Measurements from ENCODE around the gene SUPT20HL2.
"Not testable (repeated sequence)": the region's sequence is repeated elsewhere in the genome, so short reads cannot be mapped to it uniquely, and the experiment has no call there.

SUPT20HL2 gene

DNA sequence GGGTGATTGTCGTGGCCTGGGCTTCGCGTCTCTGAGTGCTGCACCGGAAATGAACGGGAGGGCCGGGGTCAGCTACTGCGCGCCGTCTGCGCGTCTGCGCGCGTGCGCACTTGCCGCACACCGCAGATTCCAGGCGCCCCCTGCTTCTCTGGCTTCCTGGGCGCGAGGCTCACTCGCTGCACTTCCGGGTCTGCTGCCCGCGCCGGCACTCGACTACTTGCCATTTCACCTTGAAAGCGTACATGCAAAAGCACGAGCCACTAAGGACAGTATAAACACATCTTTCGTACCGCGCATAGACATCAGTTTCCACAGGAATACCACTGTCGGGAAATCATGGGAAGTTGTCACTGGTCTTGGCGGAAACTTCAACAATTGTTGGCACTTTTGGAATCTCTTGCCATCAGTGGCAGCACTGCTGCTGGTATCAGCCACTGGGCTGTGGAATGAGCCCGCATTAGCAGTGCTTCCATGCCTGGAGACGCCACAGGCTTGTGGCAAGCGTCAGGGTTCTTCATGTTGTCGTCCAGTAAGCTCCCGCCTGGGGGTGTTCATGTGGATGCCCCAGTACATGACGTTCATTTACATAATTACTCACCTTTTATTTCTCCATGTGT is at the start of gene SUPT20HL2:
Gene SUPT20HL2, minus strand, starts transcription at position 51 of the 617 bp plus-strand sequence. CDS start 754 bp downstream, outside the sequence.
- DNase-seq, result no peak

DNA sequence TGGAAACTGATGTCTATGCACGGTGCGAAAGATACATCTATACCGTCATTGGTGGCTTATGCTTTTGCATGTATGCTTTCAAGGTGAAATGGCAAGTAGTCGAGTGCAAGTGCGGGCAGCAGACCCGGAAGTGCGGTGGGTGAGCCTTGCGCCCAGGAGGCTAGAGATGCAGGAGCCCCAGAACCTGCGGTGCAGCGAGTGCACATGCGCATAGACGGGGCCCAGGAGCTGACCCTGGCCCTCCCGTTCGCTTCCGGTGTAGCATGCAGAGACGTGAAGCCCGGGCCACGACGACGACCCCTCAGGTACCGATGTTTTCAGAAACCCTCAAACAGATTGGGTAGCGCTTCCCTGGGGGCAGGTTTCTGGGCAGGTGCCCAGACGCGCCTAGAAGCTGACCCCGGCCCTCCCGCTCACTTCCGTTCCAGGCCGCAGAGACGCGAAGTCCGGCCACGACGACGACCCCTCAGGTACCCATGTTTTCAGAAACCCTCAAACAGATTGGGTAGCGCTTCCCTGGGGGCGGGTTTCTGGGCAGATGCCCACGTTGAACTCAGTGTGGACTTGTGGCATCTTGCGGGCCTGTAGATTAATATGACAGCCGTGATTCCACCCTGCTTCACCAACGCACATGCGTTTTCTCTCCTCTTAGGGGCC is 48.3 kb upstream of the SUPT20HL2 start:
- not testable (repeated sequence) for DNase-seq

DNA sequence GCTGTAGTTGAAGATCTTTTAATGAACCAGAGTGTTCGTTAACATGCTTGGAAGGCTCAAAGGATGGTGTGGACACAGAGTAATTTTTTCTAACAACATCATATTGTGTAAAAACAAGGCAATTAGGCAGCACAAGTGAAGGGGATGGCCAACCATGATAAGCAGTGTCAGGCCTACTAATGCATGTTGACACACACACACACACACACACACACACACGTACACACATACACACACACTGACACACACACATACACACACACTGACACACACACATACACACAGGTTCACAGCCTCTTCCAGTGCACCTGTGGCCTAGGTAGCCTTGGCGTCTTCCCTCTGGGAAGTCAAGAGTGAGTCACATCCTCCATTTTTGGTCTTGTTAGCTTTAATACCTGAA is 46.4 kb upstream of the SUPT20HL2 start, which contains the start of gene SUPT20HL1:
Gene SUPT20HL1, plus strand, starts transcription at position 368 of the 400 bp plus-strand sequence. CDS start 2,122 bp downstream, outside the sequence.
- no peak for DNase-seq

DNA sequence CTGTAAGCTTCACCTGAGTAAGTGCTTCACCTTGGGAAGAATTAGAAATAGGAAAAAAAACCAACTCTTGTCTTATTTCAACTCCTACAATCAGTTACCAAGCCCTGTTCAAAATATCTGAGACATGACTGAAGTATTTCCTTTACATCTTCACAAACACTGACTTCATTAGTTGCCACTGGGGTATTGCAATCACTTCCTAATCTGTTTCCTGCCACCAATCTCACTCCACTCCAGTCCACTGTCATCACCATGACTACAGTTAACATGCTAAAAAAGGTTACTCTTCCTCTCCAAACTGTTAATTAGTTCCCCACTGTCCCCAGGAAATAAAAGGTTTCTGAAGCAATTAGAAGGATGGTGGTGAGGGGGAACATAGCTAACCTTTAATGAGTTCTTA is 43.2 kb upstream of the SUPT20HL2 start:
- DNase-seq, result no peak

DNA sequence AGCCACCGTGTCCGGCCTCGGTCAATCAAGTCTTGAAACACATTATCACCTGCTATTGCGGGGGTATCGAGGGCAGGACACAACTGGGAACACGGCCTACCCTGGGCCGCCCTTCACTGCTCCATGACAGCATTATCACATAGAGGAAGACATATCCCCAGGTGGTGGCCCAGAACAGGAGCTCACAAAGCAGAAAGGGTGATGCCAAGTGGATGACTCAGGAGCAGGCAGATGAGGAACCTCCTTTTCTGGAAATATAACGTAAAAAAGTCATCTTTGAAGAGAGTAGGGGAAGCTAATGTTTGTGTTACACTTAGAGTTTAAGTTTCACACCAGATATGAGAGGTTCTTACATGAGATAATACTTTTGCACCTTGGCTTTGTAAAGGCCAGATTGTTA is 41.2 kb upstream of the SUPT20HL2 start:
- no peak for DNase-seq

DNA sequence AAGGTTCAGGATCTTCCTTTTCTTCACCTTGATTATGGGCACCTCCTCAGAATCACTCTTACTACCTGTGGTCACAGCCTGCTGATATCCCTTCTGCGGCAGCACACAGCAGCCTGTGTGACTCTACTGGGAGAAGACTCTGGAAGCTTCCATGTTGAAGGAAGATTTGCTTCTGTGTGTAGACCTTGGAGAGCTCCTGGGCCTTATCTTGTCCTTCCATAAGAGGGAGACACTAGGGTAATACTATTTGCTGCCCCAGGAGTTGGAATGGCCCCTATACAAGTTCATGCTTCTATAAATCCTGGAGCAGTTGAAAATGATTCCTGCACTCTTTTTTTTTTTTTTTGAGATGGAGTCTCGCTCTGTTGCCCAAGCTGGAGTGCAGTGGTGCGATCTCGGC is 36.3 kb upstream of the SUPT20HL2 start:
- DNase-seq, result no peak

DNA sequence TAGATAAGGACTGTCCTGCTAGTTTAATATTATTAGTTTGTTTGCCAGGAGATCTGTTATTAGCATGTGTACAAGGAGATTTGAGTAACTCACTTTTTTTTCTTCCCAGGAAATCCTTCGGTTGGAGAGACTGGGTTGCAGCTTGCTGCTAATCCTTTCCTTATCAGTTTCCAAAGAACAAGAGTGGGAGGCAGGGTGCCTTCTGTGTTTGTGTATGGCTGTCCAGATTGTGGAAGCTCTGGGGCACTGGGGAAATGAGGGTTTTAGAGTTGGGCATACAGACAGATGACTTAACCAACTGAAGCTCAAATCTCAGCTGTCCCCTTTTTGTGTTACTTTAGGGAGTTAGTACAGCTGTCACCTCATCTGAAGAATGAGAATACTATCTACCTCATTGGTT is 34.0 kb upstream of the SUPT20HL2 start:
- no peak for DNase-seq

DNA sequence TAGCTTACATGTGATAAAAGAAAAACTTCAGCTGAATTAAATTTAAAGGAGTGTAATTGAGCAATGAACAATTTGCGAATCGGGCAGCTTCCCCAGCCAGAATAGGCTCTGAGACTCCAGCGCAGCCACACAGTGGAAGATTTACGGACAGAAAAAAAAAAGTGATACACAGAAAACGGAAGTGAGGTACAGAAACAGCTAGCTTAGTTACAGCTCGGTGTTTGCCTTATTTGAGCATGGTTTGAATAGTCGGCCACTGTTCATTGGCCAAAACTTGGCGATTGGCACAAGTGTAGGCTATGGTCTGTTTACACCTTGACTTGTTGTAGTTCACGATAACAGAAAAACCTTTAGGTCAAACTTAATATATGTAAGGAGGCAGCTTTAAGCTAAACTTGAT is 29.9 kb upstream of the SUPT20HL2 start:
- no peak for DNase-seq

DNA sequence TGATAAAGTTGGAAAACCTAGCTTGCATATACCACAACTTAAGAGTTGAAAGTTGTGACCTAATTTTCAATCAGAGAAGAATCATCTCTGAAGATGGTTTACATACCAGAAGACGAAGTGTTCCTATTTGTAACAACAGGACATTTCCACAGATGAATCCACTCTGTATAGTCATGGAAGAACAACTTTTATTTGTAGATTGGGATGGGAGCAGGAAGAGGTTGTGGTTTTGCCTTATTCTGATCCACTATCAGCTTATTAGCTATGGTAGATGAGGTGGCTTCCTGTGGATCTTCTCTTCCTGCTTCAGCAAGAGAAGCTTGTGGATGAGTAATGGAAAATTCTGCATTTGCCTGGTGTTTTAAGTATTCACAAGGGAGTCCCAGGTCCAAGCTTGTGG is 27.9 kb upstream of the SUPT20HL2 start:
- DNase-seq, result no peak

DNA sequence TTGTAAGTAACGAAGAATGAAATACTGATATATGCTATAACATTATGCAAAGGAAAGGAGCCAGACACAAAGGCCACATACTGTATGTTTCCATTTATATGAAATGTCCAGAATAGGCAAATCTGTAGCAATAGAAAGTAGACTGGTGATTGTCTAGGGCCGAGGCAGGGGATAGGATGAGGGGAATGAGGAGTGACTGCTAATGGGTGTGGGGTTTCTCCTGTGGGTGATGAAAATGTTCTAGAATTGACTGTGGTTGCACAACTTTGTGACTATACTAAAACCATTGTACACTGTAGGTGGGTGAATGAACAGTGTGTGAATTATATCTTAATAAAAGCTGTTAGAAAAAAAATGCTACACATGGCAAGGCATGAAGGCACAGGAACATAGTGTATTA is 26.6 kb upstream of the SUPT20HL2 start:
- DNase-seq, result no peak

DNA sequence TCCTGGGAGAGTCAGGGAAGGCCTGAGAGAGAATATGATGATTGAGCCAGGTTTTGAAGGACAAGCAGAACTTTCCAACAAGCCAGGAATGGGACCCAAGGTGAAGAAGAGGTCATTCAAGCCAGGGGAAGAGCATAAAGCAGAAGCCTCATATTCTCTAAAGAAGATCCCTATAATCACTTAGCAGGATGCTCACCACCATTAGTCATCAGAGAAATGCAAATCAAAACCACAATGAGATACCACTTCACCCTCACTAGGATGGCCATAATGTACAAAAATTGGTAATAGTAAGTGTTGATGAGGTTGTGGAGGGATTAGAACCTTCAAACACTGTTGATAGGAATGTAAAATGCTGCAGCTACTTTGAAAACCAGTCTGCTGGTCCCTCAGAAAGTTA is 26.0 kb upstream of the SUPT20HL2 start:
- no peak for DNase-seq

DNA sequence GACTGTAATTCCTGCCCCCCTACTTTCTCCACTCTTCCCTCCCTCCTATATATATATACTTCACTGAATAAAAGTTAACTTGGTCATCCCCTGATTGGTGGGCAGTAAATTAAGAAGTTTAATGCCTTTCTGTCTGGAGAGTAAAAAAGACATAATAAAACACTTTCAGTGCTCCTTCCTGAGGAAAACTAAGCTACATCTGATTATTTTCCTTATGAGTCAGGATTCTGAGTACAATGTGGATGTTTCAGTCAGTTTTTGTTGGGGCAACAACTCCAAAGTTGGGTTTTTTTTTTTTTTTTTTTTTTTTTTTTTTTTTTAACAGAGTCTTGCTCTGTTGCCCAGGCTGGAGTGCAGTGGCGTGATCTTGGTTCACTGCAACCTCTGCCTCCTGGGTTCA is 22.0 kb upstream of the SUPT20HL2 start:
- DNase-seq, result no peak

DNA sequence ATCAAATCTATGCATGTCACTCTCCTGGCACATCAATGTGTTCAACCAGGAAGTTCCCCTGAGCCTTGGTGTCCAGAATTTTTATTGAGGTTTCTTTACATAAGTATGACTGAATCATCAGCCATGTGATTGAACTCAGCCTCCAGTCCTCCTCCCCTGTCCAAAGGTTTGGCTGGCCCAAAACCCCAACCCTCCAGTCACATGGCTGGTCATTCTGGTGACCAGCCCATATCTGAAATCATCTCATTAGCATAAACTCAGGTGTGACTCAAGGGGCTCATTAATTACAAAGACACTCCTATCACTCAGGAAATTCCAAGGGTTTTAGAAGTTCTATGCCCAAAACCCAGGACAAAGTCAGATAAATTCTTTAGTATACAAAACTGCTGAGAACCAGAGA is 20.6 kb upstream of the SUPT20HL2 start:
- no peak for DNase-seq

DNA sequence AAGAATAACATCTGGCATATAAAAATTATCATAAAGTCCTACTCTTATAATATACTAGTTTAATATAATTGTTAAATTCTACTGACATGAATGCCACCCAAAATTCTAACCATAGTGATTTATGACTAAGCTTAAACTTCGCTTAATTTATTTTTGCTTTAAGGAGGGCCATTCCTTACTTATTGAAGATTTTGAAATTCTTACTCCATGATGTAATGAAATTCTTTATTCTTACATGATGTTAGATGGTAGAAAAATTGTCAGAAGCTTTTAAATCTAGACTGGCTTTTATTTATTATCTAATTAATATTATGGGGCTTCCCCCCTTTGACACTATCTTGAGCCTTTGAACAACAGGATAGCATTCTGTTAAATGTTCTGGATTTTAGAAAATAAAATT is 19.5 kb upstream of the SUPT20HL2 start:
- DNase-seq, result no peak

DNA sequence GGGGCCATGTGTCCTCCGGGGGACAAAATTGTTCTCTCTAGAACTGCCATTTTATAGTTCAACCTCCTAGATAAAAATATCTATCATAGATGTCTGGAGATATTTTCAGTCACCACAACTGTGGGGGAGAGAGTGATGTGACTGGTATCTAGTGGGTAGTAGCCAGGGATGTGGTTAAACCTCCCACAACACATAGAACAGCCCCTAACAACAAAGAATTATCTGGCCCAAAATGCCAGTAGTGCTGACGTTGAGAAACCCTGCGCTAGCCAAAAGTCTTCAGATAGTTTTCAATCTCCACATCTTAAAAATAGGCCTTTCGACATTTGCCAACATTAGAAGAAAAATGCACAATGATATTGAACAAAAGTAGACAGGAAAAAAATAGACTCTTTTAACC is 19.0 kb upstream of the SUPT20HL2 start:
- DNase-seq, result no peak

DNA sequence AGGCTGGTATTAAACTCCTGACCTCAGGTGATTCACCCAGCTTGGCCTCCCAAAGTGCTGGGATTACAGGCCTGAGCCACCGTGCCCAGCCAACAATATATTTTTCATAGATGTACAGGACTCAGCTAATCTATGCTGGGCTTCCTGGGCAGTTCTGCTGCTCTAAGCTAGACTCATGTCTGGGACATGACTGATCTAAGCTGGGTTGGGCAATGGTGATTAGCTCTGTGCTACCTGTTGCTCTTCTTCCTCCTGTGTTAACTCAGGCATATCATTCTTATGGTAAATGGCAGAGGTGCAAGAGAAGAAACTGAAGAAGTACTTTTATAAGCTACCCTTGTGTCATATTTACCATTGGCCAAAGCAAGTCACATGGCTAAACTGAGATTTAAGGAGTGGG is 11.4 kb upstream of the SUPT20HL2 start:
- no peak for DNase-seq

DNA sequence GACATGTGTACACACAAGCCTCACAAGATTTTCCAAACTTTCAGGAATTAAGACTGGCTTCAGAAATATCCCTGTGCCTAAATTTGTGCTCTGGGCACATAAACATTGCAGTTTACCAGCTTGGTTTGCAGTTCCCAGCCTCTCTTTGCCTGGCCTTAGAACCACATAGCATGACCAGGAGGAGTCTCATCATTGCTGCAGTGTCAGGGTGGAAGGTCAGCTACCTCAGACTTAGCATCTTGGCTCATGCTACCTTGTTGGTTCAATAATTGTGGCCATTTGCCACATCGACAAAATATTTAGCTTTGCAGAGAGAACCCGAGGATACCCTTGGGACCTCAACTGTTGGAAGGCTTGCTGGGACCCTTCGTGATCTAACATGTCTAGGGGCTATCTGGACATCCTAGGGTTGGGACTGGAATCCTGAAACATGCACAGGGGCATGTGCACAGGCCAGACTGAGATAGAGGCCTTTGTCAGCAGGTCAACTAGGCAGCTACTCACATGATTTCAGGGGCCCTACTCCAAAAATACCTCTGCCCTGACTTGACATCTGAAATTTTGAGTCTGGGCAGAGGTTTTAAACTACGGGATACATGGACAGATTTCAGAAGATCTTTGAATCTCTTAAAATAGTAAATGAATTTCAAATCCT is 8.0 kb upstream of the SUPT20HL2 start:
- no peak for DNase-seq

DNA sequence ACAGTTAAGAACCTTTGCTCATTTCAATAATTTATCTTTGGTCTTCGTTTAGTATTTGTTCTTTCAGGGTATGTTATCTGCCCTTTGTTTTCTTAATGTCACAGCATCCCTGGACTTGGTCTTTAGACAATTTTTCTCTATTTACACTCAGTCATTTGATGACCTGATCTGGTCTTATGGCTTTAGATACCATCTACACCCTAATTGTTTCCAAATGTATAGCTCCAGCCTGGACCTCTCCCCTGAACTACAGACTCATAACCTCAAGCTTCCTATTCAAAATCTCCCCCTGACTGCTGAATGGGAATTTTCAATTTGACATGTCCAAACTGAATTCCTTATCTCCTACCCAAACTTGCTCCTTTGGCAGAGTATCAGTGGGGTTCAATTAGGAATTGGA is 3.7 kb upstream of the SUPT20HL2 start:
- no peak for DNase-seq

DNA sequence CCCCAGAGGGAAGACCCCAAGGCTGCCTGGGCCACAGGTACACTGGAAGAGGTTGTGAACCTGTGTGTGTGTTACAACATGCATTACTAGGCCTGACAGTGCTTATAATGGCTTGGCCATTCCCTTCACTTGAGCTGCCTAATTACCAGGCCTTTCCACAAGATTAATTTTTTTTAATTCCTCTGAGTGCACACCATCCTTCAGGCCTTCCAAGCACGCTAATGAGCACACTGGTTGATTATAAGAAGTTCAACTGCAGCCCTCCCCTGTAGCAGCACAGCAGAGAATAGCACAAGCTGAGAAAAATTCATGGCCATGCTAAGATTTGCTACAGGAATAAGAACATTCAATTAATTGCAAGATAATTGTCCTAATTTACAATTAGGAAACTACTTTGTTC is 2.2 kb upstream of the SUPT20HL2 start:
- DNase-seq, result no peak

DNA sequence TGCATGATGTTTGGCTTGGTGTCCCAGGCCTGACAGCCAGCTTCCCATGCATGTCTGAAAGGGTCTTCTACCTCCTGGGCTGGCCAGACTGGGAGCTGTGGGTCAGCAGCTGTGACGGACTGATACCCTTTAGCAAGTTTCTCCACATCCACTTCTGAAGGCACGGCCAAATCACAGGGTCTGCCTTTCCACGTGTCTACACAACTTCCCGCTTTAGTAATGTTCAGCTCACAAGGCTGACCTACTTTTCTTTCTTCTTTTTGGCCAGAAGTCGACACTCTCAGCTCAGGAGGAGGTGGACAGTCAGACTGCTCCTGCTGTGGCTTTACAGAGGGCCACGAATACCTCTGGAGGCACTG is 1.6 kb downstream of the SUPT20HL2 start:
- DNase-seq, result not testable (repeated sequence)

DNA sequence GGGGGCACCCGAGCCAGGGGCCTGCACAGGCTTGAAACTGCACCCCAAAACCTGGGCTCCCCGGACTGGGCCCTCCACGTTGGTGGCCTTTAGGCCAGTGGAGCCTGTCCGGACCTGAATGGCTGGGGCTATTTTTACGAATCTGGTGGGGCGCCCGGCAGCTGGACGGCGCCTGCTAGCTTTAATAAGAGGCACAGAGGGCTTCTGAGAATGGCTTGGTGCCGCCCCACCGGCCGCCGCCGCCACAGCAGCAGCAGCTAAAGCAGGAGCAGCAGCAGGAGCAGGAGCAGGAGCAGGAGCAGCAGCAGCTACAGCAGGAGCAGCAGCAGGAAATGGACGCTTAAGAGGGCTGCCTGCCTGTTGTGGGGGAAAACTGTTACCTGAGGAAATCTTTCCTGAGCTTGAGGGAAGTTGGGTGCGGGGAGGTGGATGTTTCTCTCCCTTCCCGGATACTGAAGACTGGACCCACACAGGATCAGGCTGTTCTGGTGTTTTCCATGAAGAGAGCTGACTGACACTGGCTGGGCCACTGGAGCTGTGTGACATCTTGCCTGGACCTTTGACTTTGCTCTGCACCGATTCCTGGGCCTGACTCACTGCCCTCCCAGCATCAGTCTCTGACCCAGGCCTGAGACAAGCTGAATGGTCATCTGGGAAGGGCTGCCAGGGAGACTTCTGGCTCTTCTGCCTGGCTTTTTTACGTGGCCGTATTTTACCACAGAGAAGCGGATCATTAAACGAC is 2.2 kb downstream of the SUPT20HL2 start:
- not testable (repeated sequence) for DNase-seq

DNA sequence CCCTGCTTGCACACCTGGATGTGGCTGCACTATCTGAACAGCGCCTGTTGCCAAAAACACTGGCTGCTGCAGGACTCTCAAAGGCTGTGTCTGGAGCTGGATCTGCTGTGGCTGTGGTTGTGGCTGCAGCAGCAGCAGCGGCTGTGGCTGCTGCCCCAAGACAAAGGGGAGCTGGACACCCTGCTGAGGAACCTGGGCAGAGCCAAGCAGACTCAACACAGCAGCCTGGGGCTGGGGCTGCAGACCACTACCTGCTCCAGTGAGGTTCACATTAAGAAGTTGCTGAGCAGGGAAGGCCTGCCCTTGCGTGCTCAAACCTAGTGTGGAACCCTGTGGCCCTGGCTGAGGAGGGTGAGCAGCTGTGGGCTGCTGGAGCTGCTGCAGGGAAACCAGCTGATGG is 3.0 kb downstream of the SUPT20HL2 start:
- not testable (repeated sequence) for DNase-seq

DNA sequence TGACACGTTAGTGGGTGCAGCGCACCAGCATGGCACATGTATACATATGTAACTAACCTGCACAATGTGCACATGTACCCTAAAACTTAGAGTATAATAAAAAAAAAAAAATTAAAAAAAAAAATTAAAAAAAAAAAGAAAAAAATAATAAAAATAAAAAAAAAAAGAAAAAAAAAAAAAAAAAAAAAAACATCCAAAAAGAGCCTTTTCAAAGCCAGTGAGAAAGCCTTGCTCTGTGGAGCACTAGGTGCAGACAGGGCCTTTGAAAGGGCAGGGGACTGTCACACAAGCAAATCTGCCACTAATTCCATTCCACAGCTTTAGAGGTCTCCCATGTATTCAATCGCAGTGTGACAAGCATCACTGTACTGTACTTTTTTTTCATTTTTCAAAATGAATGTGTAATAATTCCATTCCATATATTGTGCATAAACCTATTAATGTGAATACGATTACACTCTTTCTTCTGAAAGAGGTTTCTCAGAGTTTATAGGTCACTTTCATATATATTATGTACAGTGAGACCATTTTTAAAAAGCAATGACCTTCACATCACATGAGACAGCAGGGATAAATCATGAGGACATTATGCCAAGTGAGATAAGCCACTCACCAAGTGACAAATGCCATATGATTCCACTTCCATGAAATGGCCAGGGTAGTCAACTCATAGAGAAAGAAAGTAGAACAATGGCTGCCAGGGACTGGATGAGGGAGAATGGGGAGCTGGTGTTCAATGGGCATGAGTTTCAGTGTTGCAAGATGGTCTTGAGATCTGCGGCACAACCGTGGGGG is 4.1 kb downstream of the SUPT20HL2 start:
- not testable (repeated sequence) for DNase-seq

All from CD4-positive, alpha-beta T cell treated with Interleukin-6 for 4 hours (primary cell).